ENCODE data around the gene DDX21.
"Not testable (repeated sequence)": the region's sequence is repeated elsewhere in the genome, so short reads cannot be mapped to it uniquely, and the experiment has no call there.

Gene DDX21

DNA sequence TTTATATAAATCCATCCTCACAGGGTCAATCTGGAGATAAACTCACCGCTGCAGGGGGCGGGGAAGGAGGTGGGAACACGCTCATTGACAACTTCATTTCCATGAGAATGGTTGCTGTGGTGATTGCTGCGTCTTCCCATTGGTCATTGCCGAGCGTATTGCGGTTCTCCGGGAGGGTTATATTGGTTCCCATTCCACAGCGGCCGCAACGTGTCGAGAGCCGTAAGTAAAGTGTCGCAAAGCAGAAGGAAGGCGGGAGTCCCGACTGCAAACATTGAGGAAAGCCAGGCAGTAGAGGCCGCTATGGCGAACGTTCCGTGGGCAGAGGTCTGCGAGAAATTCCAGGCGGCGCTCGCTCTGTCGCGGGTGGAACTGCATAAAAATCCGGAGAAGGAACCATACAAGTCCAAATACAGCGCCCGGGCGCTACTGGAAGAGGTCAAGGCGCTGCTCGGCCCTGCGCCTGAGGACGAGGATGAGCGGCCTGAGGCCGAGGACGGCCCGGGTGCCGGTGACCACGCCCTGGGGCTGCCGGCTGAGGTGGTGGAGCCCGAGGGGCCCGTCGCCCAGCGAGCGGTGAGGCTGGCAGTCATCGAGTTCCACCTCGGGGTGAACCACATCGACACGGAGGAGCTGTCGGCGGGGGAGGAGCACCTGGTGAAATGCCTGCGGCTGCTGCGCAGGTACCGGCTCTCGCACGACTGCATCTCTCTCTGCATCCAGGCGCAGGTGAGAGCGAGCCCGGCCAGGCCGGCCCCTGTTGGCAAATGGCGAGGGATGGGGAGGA is 32.8 kb downstream of the DDX21 start, which contains the start of gene KIFBP:
Gene KIFBP (plus strand): TSS at position 274 of the 787 bp plus-strand sequence. CDS start 30 bp downstream, at position 304.
- peak; percentile 82 for DNase-seq

DNA sequence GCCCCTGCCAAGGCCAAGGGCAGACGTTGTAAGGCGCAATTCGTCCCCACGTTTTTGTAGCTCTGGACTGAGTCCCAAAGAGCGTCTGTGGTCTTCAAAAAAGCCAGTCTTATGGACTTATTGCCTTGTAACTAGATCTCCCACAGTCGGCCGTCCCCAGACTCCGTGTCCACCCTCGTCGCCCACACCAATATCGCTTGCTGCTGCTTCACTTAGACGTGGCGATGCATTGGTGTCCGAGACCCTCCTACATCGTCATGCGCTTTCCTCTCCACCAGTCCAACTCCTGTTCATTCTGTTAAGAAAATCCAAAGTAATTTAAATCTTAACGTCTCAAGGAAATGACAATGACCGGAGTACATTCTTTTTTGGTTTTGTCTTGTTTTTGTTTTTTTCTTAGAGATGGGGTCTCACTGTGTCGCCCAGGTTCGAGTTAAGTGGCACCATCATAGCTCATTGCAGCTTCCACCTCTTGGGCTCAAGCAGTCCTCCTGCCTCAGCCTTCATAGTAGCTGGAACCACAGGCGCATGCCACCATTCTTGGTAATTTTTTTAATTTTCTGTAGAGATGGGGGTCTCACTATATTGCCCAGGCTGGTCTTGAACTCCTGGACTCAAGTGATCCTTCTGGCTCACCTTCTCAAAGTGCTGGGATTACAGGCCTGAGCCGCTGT is 33.5 kb downstream of the DDX21 start:
- no peak for DNase-seq

DNA sequence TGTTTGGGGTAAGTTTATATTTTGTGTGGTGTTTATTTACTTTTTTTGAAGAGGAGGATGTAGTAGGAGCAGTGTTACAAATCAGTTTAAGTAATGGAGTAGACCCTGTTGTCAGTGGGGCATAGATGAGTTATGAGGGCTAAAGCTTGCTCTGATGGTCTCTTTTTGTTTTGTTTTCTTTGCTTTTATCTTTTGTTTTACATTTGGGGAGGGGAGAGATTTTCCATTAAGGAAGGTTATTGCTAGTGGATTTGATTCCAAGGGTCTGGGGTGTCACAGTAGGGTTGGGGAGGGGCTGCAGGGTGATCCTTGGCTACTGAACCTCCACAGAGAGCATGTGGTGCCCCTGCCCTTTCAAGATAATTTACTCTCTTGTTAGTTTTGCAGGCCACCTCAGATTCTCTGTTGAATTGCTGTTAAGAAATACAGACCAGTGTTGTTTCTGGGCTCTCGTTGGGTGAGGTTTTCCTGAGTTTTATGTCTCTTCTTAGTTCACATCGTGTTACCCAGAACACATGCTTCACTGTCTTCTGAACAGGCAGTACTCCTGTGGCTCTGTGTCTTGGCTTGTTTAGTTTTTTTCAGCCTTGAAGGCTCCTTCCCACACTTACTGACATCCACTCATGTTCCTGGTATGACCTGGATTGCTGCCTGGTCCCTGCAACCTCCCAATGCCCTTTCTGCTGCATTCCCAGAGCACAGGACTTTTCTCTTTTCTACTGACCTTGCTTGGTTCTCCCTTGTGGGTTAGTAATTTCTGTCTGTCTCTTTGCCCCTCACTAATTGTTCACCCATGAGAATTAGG is 36.9 kb downstream of the DDX21 start:
- no peak for DNase-seq

DNA sequence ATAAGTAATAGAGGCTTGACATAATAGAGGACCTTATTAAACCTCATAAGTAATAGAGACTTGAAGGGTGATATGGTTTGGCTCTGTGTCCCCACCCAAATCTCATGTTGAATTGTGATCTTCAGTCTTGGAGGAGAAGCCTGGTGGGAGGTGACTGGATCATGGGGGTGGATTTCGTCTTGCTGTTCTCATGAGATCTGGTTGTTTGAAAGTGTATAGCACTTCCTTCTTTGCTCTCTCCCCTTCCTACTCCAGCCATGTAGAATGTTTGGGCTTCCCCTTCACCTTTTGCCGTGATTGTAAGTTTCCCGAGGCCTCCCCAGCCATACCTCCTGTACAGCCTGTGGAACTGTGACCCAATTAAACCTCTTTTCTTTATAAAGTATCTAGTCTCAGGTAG is 41.2 kb downstream of the DDX21 start:
- no peak for DNase-seq

DNA sequence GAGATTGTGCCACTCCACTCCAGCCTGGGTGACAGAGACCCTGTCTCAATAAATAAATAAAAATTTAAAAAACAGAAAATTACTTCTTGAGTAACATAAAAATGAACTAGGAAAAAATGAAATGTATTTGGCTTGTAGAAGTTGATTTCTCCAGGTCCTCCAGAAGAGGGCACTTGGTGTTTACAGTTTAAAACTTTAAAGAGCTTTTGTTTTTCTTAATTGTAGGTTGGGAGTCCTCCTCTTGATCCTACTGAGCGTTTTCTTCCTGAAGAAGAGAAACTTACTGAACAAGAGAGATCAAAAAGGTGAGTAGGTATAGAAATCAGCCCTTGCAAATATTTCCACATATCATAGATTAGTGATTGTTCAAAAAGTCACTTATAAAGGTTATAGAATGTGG is 48.9 kb downstream of the DDX21 start:
- no peak for DNase-seq

DNA sequence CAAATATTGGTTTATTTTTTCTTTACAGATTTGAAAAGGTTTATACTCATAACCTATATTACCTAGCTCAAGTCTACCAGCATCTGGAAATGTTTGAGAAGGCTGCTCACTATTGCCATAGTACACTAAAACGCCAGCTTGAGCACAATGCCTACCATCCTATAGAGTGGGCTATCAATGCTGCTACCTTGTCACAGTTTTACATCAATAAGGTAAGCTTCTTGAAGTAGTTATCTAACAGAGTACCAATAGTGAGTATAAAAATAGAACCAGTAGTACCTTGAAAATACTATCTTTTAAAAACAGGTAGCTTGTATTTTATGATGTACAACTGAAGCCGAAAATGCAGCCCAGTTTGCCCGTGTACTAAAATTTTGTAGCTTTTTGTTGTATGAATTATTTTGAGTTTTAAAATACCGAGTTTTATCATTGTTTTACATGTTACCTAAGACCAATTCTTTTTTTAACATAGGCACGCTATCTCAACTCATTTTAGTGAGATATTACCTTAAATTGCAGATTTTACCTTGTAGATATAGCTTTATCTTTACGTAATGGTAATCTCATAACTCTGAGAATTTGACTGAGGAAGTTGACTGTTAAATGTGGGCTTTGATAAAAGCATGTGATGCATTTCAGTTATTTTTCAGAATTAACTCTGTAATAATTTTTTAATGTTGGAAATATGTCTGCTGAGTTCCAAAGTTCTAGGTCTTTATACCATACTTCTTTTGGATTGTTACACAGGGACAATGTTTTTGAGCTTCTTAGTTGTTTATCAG is 49.9 kb downstream of the DDX21 start:
- DNase-seq: no peak

DNA sequence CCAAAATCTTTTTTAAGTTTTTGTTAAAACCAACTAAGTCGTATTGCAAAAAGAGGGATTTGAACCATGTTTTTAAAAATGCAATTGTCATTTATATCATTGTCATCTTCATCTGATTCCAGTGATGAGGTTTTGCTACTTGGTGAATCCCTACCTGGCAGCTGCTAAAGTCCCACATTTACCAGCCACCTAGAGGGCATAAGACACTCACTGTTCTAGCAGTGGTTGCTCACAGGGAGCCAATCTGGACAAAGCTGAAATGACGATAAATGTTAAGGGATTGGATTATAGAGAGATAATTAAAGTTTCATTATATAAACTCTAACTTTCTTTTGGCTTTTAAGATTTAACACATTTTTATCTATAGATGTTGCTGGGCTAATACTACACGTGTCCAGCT is 51.3 kb downstream of the DDX21 start:
- DNase-seq: no peak

DNA sequence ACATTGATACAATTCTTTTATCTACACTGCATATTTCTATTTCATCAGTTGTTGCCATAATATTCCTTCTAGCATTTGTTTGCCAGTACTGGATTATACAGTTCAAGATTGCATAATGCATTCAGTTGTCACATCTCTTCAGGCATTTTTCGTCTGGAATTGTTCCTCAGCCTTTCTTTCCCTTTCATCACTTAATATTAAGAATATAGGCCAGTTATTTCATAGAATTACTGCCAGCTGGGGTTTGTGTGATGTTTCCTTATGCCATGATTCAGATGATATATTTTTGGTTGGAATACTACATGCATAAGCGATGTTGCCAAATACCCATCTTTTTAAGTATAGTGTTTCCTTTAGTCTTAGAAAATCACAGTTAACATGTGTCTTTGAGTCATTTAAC is 53.4 kb downstream of the DDX21 start:
- no peak for DNase-seq

DNA sequence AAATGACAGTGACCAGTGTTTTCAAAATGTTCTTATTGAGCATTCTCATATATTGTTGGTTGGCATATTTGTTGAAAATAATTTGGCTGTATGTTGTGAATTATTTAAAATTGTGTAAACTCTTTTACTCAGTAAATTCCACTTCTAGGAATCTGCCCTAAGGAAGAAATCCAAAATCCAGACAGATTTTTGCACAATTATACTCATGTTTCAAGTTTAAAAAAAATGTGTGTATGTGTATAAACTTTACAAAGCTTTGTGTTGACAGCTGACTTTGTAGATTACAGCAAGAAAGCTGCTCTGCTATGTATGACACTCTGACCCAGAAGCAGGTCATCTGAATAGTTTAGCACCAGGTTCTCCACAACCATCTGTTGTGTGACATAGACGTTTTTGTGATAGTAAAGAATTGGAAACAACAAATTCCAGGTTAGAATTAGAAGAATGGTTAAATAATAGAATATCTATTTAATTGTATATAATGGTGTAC is 54.2 kb downstream of the DDX21 start:
- no peak for DNase-seq

DNA sequence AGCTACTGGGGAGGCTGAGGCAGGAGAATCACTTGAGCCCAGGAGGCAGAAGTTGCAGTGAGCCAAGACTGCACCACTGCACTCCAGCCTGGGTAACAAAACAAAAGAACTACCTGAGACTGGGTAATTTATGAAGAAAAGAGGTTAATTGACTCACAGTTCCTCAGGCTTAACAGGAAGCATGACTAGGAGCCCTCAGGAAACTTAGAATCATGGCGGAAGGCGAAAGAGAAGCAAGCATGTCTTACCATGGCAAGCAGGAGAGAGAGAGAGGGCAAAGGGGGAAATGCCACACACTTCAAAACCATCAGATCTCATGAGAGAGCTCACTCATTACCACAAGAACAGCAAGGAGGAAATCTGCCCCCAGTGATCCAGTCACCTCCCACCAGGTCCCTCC is 56.8 kb downstream of the DDX21 start:
- not testable (repeated sequence) for DNase-seq

DNA sequence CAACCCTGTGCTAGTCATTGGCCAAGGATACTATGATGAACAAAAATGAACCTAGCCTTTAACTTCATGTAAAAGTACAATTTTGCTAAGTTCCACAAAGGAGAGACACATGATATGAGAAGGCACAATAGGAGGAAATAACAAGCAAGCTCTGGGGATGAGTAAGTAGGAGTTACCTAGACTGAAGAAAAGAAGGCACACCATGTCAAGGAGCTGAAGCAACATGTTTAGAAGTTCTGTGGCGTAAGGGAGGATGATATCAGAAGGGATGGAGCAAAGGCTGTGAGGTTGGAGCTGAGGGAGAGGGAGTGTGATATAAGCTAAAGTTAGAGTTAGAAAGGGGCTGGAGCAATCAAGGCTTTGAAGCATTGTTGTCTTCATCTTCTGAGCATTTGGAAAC is 58.2 kb downstream of the DDX21 start:
- no peak for DNase-seq

DNA sequence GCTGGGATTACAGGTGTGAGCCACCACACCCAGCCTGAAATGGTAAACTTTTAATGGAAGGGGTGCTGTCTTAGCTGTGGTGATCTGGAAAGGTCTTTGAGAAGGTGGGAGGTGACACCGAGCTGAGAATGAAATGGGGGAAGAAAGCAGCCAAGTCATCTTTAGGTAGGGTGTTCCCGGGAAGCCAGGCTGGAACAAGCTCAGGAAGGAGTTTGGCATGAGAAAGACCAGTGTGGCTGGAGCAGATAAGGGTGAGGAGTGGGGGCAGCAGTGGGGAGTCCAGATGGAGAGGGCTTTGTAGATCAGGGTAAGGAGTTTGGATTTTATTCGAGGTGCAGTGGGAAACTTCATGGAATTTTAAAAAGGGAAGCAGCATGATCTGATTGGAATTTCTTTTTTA is 62.6 kb downstream of the DDX21 start:
- DNase-seq: no peak

DNA sequence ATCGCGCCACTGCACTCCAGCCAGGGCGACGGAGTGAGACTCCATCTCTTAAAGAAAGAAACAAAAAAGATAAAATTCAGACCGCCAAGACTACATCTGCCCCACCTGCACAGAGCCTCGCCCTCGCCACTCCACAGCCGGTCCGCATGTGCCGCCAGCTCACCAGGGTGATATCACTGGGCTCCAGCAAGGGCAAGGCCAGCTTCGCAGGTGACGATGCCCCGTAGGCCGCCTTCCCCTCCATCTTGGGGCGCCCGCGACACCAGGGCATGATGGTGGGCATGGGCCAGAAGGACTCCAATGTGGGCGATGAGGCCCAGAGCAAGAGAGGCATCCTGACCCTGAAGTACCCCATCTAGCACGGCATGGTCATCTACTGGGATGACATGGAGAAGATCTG is 66.6 kb downstream of the DDX21 start:
- DNase-seq: no peak

DNA sequence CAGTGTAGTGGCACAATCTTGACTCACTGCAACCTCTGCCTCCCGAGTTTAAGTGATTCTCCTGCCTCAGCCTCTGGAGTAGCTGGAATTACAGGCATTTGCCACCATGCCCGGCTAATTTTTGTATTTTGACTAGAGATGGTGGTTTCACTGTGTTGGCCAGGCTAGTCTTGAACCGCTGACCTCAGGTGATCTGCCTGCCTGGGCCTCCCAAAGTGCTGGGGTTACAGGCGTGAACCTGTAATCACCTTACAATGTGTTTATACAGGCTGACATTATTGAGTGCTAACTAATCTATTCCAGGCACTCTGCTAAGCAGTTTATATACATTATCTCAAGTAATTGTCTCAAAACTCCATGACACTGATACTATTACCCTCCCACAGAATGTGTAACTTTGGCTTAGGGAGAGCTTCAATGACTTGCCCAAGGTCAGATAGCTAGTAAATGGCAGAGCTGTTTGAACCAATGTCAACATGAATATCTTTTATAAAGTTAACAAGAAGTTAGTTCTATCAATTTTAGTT is 69.5 kb downstream of the DDX21 start:
- DNase-seq: no peak

DNA sequence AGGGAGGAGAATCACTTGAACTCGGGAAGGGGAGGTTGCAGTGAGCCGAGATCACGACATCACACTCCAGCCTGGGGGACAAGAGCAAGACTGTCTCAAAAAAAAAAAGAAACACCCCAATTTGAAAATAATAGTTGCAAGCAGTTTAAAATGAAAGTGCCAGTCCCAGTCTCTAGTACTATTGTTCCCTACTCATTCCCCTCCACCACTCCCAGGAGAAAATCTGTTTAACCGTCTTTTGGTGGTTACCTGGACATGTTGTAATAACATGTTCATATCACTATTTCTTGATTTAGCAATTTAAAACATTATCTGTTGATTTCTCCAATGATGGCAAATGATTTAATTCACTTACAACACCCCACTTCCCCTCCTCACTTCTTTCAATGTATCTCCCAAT is 77.3 kb downstream of the DDX21 start:
- no peak for DNase-seq

Data from NCI-H2081 treated with DMSO at 0.1 percent for 48 hours (cell line).